MM.1S (cell line): ENCODE data around the gene SHANK3.
A peak's percentile ranks its signal among the peaks of the same experiment; 100 is the strongest.

Experiments
- DNase-seq: peaks from one replicate; pipeline ENCODE4 v3.0.0-alpha.2; 2015
- H2AFZ ChIP-seq: fragments of 300-600 bp; sonication (generic); 2 replicates; pipeline ENCODE4 v1.6.0; 2016; ENCODE audit warnings: antibody characterized with exemption, low read length
- H3F3A ChIP-seq: fragments of 300-600 bp; sonication (generic); 2 replicates; pipeline ENCODE4 v1.6.1; 2016; ENCODE audit warnings: mild to moderate bottlenecking, antibody characterized with exemption, low read length, moderate library complexity, mixed read lengths; ENCODE audit not compliant: insufficient read depth
- H3K27ac ChIP-seq: fragments of 300-600 bp; sonication (generic); 2 replicates; pipeline ENCODE4 v1.5.1; 2016; ENCODE audit warnings: mild to moderate bottlenecking, low read length
- H3K27me3 ChIP-seq: fragments of 300-600 bp; sonication (generic); replicated peaks from 2 replicates; pipeline ENCODE4 v1.6.0; 2016; ENCODE audit warnings: low read length; ENCODE audit not compliant: insufficient read depth
- H3K36me3 ChIP-seq: fragments of 300-600 bp; sonication (generic); replicated peaks from 2 replicates; pipeline ENCODE4 v1.6.1; 2016; ENCODE audit warnings: mild to moderate bottlenecking, low read length, mixed read lengths; ENCODE audit not compliant: insufficient read depth
- H3K4me1 ChIP-seq: fragments of 300-600 bp; sonication (generic); 2 replicates; pipeline ENCODE4 v1.6.1; 2016; ENCODE audit warnings: low read length, mixed read lengths
- H3K4me2 ChIP-seq: fragments of 300-600 bp; sonication (generic); 2 replicates; pipeline ENCODE4 v1.6.0; 2016; ENCODE audit warnings: low read depth, low read length
- H3K4me3 ChIP-seq: fragments of 300-600 bp; sonication (generic); 2 replicates; pipeline ENCODE4 v1.5.1; 2016; ENCODE audit warnings: low read length, mixed read lengths
- H3K79me2 ChIP-seq: fragments of 300-600 bp; sonication (generic); 2 replicates; pipeline ENCODE4 v1.6.1; 2016; ENCODE audit warnings: mixed run types, low read length, mixed read lengths
- H3K9ac ChIP-seq: fragments of 300-600 bp; sonication (generic); 2 replicates; pipeline ENCODE4 v1.6.1; 2016; ENCODE audit warnings: low read length, mixed read lengths
- H3K9me2 ChIP-seq: fragments of 300-600 bp; sonication (generic); replicated peaks from 2 replicates; pipeline ENCODE4 v1.6.1; 2016; ENCODE audit warnings: mild to moderate bottlenecking, low read length, mixed read lengths; ENCODE audit not compliant: insufficient read depth
- H3K9me3 ChIP-seq: fragments of 300-600 bp; sonication (generic); replicated peaks from 2 replicates; pipeline ENCODE4 v1.6.1; 2016; ENCODE audit warnings: mild to moderate bottlenecking, low read length, mixed read lengths; ENCODE audit not compliant: insufficient read depth
- H4K20me1 ChIP-seq: fragments of 300-600 bp; sonication (generic); 2 replicates; pipeline ENCODE4 v1.6.1; 2016; ENCODE audit warnings: mild to moderate bottlenecking, low read length, moderate library complexity, mixed read lengths; ENCODE audit not compliant: insufficient read depth
- EZH2 ChIP-seq: fragments of 300-600 bp; sonication (generic); optimal IDR thresholded peaks from 2 replicates; pipeline ENCODE3; 2017; ENCODE audit warnings: low read depth, mild to moderate bottlenecking, antibody characterized with exemption, low read length, mixed read lengths
- EZH2phosphoT487 ChIP-seq: fragments of 300-600 bp; sonication (generic); IDR thresholded peaks from 2 replicates; pipeline ENCODE4 v1.6.1; 2018; ENCODE audit warnings: antibody characterized with exemption, low read length
- TF ChIP-seq, protein P1 (sequence below): fragments of 300-600 bp; sonication (generic); IDR thresholded peaks from 2 replicates; pipeline ENCODE4 v1.5.1; 2016; ENCODE audit warnings: antibody characterized with exemption, low read length, mixed read lengths

Gene SHANK3

DNA sequence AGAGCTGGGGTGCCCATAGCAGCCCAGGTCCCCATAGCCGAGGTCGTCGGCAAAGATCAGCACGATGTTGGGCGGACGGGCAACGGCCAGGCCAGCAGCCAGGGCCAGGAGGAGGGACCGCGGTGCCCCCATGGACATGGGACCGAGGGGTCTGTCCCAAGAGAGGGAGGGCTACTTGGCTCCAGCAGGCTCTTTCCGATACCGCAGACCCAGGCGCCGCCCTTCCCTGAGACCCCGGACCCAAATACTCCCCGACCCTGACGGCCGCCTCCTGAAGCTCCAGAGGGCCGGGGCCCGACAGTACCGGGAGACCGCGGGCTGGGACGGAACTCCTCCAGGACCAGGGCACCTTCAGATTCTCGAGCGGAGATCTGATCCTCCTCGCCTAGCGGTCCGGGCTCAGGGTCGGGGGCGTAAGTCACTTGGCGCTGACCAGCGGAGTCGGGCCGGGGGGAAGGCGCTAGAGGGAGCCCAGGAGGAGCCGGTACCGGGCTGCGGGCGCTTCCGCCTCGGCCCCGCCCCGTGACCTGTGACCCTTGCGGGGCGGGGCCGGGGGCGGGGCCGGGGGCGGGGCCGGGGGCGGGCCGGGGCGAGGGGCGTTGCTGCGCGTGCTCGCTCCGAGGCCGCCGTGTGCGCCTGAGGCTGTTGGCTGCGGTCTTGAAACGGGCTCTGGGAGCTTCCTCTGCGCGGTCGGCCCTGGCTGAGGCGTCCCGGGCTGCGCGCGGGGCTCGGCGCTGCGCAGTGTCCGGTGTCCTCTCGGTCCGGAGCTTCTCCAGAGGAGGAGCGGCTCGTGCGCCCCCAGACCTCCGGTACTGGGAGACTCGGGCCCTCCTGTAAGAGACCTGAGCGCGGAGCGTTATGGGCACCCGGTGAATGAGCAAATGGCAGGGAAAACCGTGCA is 44.7 kb upstream of the SHANK3 start, which contains the start of gene ARSA:
TSS of gene ARSA (minus strand) at position 511 of the 901 bp plus-strand sequence. CDS start at position 138, 373 bp downstream.
- no peaks in the 10 kb centered on the region for H3K27me3 ChIP-seq
- peaks cover 15% of the 10 kb centered on the region for H3K79me2 ChIP-seq
- H3K4me2 ChIP-seq = peak within 1 kb of the TSS; percentile 95
- no peaks in the 10 kb centered on the region for H4K20me1 ChIP-seq
- TF ChIP-seq EZH2phosphoT487 = no peak
- TF ChIP-seq, protein P1, sequence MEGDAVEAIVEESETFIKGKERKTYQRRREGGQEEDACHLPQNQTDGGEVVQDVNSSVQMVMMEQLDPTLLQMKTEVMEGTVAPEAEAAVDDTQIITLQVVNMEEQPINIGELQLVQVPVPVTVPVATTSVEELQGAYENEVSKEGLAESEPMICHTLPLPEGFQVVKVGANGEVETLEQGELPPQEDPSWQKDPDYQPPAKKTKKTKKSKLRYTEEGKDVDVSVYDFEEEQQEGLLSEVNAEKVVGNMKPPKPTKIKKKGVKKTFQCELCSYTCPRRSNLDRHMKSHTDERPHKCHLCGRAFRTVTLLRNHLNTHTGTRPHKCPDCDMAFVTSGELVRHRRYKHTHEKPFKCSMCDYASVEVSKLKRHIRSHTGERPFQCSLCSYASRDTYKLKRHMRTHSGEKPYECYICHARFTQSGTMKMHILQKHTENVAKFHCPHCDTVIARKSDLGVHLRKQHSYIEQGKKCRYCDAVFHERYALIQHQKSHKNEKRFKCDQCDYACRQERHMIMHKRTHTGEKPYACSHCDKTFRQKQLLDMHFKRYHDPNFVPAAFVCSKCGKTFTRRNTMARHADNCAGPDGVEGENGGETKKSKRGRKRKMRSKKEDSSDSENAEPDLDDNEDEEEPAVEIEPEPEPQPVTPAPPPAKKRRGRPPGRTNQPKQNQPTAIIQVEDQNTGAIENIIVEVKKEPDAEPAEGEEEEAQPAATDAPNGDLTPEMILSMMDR = peak; percentile 15; the same call in 1 of the 2 replicates
- peak within 1 kb of the TSS; percentile 98 for H3K4me3 ChIP-seq
- H3F3A ChIP-seq = no peaks in the 10 kb centered on the region
- peak within 1 kb of the TSS; percentile 85 for H3K9ac ChIP-seq
- H2AFZ ChIP-seq = peak within 1 kb of the TSS; percentile 96
- H3K27ac ChIP-seq = no peak within 1 kb of the TSS; the same call in 1 of the 2 replicates
- H3K36me3 ChIP-seq = no peaks in the 10 kb centered on the region
- no peaks in the 10 kb centered on the region for H3K9me3 ChIP-seq
- no peaks in the 10 kb centered on the region for H3K9me2 ChIP-seq
- DNase-seq = peak; percentile 86
- peaks cover 13% of the 10 kb centered on the region for H3K4me1 ChIP-seq

DNA sequence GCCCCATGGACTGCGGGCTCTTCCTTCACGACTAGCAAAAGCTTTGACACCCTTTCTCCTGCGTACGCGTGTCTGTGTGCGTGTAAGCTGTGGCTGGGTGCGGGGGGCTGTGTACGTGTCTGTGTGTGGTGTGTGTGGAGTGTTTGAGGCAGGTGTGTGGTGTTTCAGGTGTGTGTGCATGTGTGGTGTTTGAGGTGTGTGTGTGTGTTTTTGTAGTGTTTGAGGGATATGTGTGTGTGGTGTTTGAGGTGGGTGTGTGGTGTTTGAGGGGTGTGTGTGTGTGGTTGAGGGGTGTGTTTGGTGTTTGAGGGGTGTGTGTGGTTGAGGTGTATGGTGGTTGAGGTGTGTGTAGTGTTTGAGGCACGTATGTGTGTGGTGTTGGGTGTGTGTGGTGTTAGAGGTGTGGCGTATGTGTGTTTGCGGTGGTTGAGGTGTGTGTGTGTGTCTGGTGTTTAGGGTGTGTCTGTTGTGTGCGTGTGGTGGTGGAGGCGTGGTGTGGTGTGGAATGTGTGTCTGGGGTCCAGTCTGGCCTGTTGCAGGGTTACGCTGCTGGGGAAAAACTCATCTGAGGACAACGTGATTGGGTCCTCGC is 44.0 kb upstream of the SHANK3 start:
- Histone ChIP-seq H3K9ac (peak overlapping the region; percentile 64; the same call in 1 of the 2 replicates), H3K27ac (no peak overlapping the region), H3K4me3 (peak overlapping the region; percentile 83), H3K9me2 (no peaks in the 10 kb centered on the region), H3K9me3 (no peaks in the 10 kb centered on the region), H3K36me3 (no peaks in the 10 kb centered on the region), H3K4me1 (peaks cover 8% of the 10 kb centered on the region; the same call in 1 of the 2 replicates), H3K79me2 (peaks cover 15% of the 10 kb centered on the region), H3K4me2 (peak overlapping the region; percentile 93), H4K20me1 (no peaks in the 10 kb centered on the region), H3F3A (no peaks in the 10 kb centered on the region), H2AFZ (peak overlapping the region; percentile 85), H3K27me3 (0 out of 2 replicates have a peak, but pooled peaks cover 6% of the 10 kb centered on the region)
- DNase-seq = no peak
- TF ChIP-seq, protein P1 = no peak
- no peak for TF ChIP-seq EZH2
- no peak for TF ChIP-seq EZH2phosphoT487

DNA sequence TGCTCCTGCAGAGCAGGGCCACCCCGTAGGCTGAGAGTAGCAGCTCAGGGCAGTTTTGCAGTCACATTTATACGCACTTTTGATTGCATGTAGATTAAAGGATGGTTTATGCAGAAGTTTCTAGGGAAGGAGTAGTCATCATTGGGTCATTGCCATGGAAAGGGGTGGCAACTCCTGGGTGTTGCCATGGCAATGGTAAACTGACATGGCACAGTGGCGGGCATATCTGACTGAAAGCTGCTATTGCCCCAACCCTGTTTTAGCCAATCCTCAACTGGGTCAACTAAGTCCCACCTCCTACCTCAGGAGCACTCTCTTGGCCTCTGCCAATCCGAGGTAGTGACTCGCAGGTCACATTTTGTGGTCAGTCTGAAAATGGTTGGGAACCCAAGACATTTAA is 42.2 kb upstream of the SHANK3 start:
- Histone ChIP-seq H3K9ac (no peak overlapping the region), H2AFZ (no peak overlapping the region), H3K79me2 (peaks cover 15% of the 10 kb centered on the region), H3K9me3 (no peaks in the 10 kb centered on the region), H3K4me1 (peaks cover 8% of the 10 kb centered on the region; the same call in 1 of the 2 replicates), H4K20me1 (no peaks in the 10 kb centered on the region), H3F3A (no peaks in the 10 kb centered on the region), H3K4me3 (no peak overlapping the region), H3K4me2 (no peak overlapping the region), H3K27ac (no peak overlapping the region), H3K9me2 (no peaks in the 10 kb centered on the region), H3K27me3 (0 out of 2 replicates have a peak, but pooled peaks cover 8% of the 10 kb centered on the region), H3K36me3 (no peaks in the 10 kb centered on the region)
- TF ChIP-seq EZH2 (no peak), EZH2phosphoT487 (no peak)
- TF ChIP-seq, protein P1 = no peak
- no peak for DNase-seq
